Right atrium auricular region (tissue), 2 donors: Measurements from ENCODE around the gene NTRK1. TPM values are rescaled to one million over a fixed set of nuclear protein-coding genes. Genes with fewer than 3 reads are reported as not detected.

ENCODE experiments used
- DNase-seq: peaks from one replicate; pipeline ENCODE4 v3.0.0-alpha.2; 2019; ENCODE audit warnings: low spot score
- H3K27ac ChIP-seq, 2 donors: fragments of 200-600 bp; sonication (generic); 1 replicate in 1 of 2; 2 replicates in 1 of 2; pipeline ENCODE4 v1.5.1; 2016 to 2019
- H3K27me3 ChIP-seq, 2 donors: fragments of 200-600 bp; sonication (generic); one replicate each; pipeline versions ENCODE4 v1.5.1 to v1.6.0; 2017 to 2019
- H3K36me3 ChIP-seq: fragments of 200-600 bp; sonication (generic); one replicate; pipeline ENCODE4 v1.5.1; 2016
- H3K4me1 ChIP-seq, 2 donors: fragments of 200-600 bp; sonication (generic); one replicate each; pipeline versions ENCODE4 v1.5.1 to v1.6.0; 2017 to 2019
- H3K4me3 ChIP-seq, 2 donors: fragments of 200-600 bp; sonication (generic); 1 replicate in 1 of 2; 2 replicates in 1 of 2; pipeline ENCODE4 v1.5.1; 2017 to 2019; ENCODE audit warnings: mild to moderate bottlenecking in 1 of 2, moderate library complexity in 1 of 2
- H3K9me3 ChIP-seq, 2 donors: fragments of 200-600 bp; sonication (generic); one replicate each; pipeline ENCODE4 v1.5.1; 2019
- CTCF ChIP-seq, 2 donors: fragments of 200-600 bp; sonication (generic); IDR thresholded peaks; one replicate each; pipeline ENCODE4 v1.5.1; 2019; ENCODE audit warnings: antibody characterized with exemption in 2 of 2
- total RNA-seq, 2 donors: library from RNA; depleted of rRNA; stranded (reverse); fragments of >200 nt; gene quantifications; one replicate each; pipeline ENCODE4 v1.1.0, GENCODE V29; 2016

NTRK1 gene
- total RNA-seq, 2 donors from 2014 or later: 0.43 to 1.7 TPM

- H3K4me1 ChIP-seq: no peaks in the 10 kb centered on the region
- H3K27me3 ChIP-seq: no peaks in the 10 kb centered on the region
- no peak for TF ChIP-seq CTCF (IDR thresholded peaks at IDR 0.05)
- H3K27ac ChIP-seq: no peak overlapping the region
- H3K36me3 ChIP-seq: no peaks in the 10 kb centered on the region
- no peak for DNase-seq
- H3K4me3 ChIP-seq: no peak overlapping the region
- no peaks in the 10 kb centered on the region for H3K9me3 ChIP-seq
Measured at GRCh38 chr1:156873659-156874058, 13.0 kb downstream of the NTRK1 start.

GRCh38 chr1:156874142-156874541 is 13.5 kb downstream of the NTRK1 start:
- H3K36me3 ChIP-seq: no peaks in the 10 kb centered on the region
- no peaks in the 10 kb centered on the region for H3K4me1 ChIP-seq
- no peak for DNase-seq
- H3K27me3 ChIP-seq: no peaks in the 10 kb centered on the region
- no peaks in the 10 kb centered on the region for H3K9me3 ChIP-seq
- no peak for TF ChIP-seq CTCF (IDR thresholded peaks at IDR 0.05)
- no peak overlapping the region for H3K4me3 ChIP-seq
- no peak overlapping the region for H3K27ac ChIP-seq

- Histone ChIP-seq H3K4me1 (no peaks in the 10 kb centered on the region), H3K27me3 (no peaks in the 10 kb centered on the region), H3K36me3 (no peaks in the 10 kb centered on the region), H3K9me3 (no peaks in the 10 kb centered on the region), H3K4me3 (no peak overlapping the region), H3K27ac (no peak overlapping the region)
- TF ChIP-seq CTCF (IDR thresholded peaks at IDR 0.05): no peak
- no peak for DNase-seq
Measured at GRCh38 chr1:156874572-156875340, 14.1 kb downstream of the NTRK1 start.

GRCh38 chr1:156875341-156875615 is 14.6 kb downstream of the NTRK1 start:
- Histone ChIP-seq H3K4me3 (no peak overlapping the region), H3K36me3 (no peaks in the 10 kb centered on the region), H3K27me3 (no peaks in the 10 kb centered on the region), H3K9me3 (no peaks in the 10 kb centered on the region), H3K4me1 (no peaks in the 10 kb centered on the region), H3K27ac (no peak overlapping the region)
- TF ChIP-seq CTCF (IDR thresholded peaks at IDR 0.05): no peak
- no peak for DNase-seq

GRCh38 chr1:156876281-156876680 is 15.6 kb downstream of the NTRK1 start:
- TF ChIP-seq CTCF (IDR thresholded peaks at IDR 0.05): no peak
- Histone ChIP-seq H3K27me3 (no peaks in the 10 kb centered on the region), H3K4me1 (no peaks in the 10 kb centered on the region), H3K27ac (no peak overlapping the region), H3K4me3 (no peak overlapping the region), H3K36me3 (no peaks in the 10 kb centered on the region), H3K9me3 (no peaks in the 10 kb centered on the region)
- DNase-seq: no peak
